Breast epithelium (tissue), 3 donors: ENCODE data around the gene ATRAID.

Experiments
- POLR2A ChIP-seq: fragments of 450-650 bp; IDR thresholded peaks from one replicate; pipeline ENCODE4 v1.6.1; 2016; ENCODE audit warnings: antibody characterized with exemption, mild to moderate bottlenecking, moderate library complexity
- POLR2AphosphoS5 ChIP-seq, 3 donors: sonication (generic); formaldehyde crosslinking; IDR thresholded peaks; one replicate each; pipeline ENCODE4 v1.6.1; 2017; ENCODE audit warnings: antibody characterized with exemption in 3 of 3
- TF ChIP-seq, protein P1 (sequence below), 3 donors: fragments of 450-650 bp; IDR thresholded peaks; one replicate each; pipeline ENCODE4 v1.5.1; 2016 to 2017; ENCODE audit warnings: antibody characterized with exemption in 3 of 3, mild to moderate bottlenecking in 3 of 3, moderate library complexity in 3 of 3

- TF ChIP-seq, protein P1, sequence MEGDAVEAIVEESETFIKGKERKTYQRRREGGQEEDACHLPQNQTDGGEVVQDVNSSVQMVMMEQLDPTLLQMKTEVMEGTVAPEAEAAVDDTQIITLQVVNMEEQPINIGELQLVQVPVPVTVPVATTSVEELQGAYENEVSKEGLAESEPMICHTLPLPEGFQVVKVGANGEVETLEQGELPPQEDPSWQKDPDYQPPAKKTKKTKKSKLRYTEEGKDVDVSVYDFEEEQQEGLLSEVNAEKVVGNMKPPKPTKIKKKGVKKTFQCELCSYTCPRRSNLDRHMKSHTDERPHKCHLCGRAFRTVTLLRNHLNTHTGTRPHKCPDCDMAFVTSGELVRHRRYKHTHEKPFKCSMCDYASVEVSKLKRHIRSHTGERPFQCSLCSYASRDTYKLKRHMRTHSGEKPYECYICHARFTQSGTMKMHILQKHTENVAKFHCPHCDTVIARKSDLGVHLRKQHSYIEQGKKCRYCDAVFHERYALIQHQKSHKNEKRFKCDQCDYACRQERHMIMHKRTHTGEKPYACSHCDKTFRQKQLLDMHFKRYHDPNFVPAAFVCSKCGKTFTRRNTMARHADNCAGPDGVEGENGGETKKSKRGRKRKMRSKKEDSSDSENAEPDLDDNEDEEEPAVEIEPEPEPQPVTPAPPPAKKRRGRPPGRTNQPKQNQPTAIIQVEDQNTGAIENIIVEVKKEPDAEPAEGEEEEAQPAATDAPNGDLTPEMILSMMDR (IDR thresholded peaks at IDR 0.05): no peak
- no peak for TF ChIP-seq POLR2A
- TF ChIP-seq POLR2AphosphoS5 (IDR thresholded peaks at IDR 0.05): no peak
These were observed 15.7 kb downstream of the ATRAID start for GRCh38 chr2:27227501-27227900.
